Activated T-cell treated with anti-CD3 and anti-CD28 coated beads for 48 hours (primary cell): Measurements from ENCODE around the gene SUMO3.

ENCODE experiments used
- DNase-seq: peaks from one replicate; pipeline ENCODE4 v3.0.0-alpha.2; 2020; ENCODE audit warnings: low read depth

The SUMO3 gene

GRCh38 chr21:44758781-44759627 is 58.9 kb downstream of the SUMO3 start:
- DNase-seq = no peak

- DNase-seq = no peak
Observed at GRCh38 chr21:44758141-44758561, 59.7 kb downstream of the SUMO3 start.

- DNase-seq = no peak
Observed at GRCh38 chr21:44757731-44758130, 60.1 kb downstream of the SUMO3 start.

- no peak for DNase-seq
Observed at GRCh38 chr21:44756423-44757185, 61.3 kb downstream of the SUMO3 start.
